HS-27A (cell line): ENCODE data around the gene WDR89.
"Not testable (repeated sequence)": the region's sequence is repeated elsewhere in the genome, so short reads cannot be mapped to it uniquely, and the experiment has no call there.

Experiments
- DNase-seq: peaks from one replicate; pipeline ENCODE4 v3.0.0-alpha.2; 2012; ENCODE audit warnings: low read depth, missing footprints

Gene WDR89

DNA sequence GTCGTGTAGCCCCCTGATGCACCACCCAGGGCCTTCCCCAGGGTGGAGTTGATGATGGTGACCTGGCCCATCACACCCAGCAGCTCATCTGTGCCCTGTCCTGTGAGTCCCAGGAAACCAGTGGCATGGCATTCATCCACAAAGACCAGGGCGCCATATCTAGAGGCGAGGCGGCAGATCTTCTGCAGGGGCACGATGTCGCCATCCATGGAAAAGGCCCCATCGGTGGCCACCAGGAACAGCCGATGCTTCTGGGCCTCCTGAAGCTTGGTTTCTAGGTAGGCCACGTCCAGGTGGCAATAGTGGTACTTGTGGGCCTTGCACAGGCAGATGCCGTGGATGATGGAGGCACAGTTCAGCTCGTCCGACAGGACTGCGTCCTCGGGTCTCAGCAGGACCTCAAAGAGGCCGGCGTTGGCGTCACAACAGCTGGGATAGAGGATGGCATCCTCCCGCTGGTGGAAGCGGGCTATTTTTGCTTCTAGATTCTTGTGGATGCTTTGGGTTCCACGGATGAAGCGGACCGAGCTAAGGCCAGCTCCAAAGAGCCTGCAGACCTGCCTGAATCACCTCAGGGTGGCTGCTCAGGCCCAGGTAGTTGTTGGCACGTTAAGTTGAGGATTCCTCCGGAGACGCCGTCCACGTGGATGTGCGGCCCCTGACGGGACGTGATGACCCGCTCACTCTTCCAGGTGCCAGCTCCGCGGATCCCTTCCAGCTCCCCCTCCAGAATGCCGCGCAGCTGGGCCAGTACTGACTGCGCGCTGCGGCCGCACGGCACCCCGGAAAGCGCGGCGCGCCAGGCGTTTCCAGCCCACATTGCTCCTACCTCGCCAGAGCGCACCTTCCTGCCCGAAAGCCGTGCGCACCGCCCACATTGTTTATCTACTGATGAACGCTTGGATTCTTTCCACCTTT, 47.0 kb downstream of the WDR89 start:
- no peak for DNase-seq

GRCh38 chr14:63583046-63583445, 58.6 kb downstream of the WDR89 start:
- DNase-seq = not testable (repeated sequence)

- DNase-seq = no peak
Measured at GRCh38 chr14:63581491-63581890, 60.2 kb downstream of the WDR89 start.

GRCh38 chr14:63578300-63578699, 63.4 kb downstream of the WDR89 start:
- no peak for DNase-seq

DNA sequence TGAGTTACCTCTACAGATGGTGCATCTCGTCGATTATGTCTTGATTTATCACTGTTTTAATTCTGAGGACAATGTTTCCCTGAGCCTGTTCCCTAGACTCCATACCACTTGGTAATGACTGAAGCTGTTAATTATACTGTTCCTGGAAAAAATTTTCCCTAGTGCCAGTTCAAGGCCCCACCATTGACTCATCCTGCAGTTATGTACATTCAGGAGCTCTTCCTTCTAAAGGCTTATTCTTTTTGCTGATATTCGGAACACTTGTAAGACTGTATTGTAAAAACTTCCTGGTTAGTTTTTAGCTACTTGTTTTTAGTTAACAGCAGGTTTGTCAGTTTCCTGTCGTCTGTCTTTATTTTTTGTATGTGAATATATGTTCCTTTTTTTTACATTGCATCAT, 68.1 kb downstream of the WDR89 start:
- DNase-seq = no peak

GRCh38 chr14:63565448-63565847, 76.2 kb downstream of the WDR89 start:
- DNase-seq = no peak

- DNase-seq = no peak
Measured at GRCh38 chr14:63564318-63564717, 77.4 kb downstream of the WDR89 start.

- no peak for DNase-seq
Measured at GRCh38 chr14:63563370-63564026, 78.2 kb downstream of the WDR89 start.

GRCh38 chr14:63562405-63562804, 79.3 kb downstream of the WDR89 start:
- DNase-seq = no peak

GRCh38 chr14:63555572-63555971, 86.1 kb downstream of the WDR89 start:
- no peak for DNase-seq

GRCh38 chr14:63551332-63551731, 90.3 kb downstream of the WDR89 start:
- DNase-seq = no peak

DNA sequence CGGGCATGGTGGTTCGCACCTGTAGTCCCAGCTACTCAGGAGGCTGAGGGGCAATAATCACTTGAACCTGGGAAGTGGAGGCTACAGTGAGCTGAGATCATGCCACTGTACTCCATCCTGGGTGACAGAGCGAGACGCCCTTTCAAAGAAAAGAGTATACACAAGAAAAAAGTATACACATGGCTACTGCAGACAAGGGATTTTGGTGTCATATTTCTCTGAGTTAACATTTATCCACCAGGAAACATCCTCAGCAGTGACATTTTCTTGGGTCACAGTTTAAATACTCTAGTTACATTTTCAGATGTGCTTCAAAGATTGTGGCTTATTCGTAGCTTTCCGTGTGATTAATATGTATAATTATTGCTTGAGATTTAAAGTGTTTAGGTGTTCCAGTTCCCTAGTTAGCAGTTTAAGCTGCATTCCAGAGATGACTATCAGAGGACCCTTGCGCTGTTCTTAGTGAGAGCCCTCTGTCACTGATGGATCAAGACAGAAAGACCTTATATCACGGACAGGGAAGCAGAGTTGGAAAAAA, 93.8 kb downstream of the WDR89 start:
- no peak for DNase-seq
